Mucosa of rectum (tissue), 2 donors: ENCODE results near the gene CAMK1D.
"Not testable (repeated sequence)": the region's sequence is repeated elsewhere in the genome, so short reads cannot be mapped to it uniquely, and the experiment has no call there.

ENCODE experiments used
- H3K27ac ChIP-seq, 2 donors: one replicate each; pipeline ENCODE4 v1.7.0; 2013; ENCODE audit warnings: inconsistent platforms in 2 of 2, low read depth in 2 of 2, low read length in 2 of 2
- H3K27me3 ChIP-seq, 2 donors: one replicate each; pipeline ENCODE4 v1.7.0; 2013; ENCODE audit warnings: low read length in 2 of 2; ENCODE audit not compliant: control insufficient read depth in 2 of 2, insufficient read depth in 2 of 2
- H3K36me3 ChIP-seq, 2 donors: one replicate each; pipeline ENCODE4 v1.7.0; 2013; ENCODE audit warnings: low read length in 2 of 2; ENCODE audit not compliant: control insufficient read depth in 2 of 2, insufficient read depth in 2 of 2
- H3K4me1 ChIP-seq, 2 donors: one replicate each; pipeline ENCODE4 v1.7.0; 2013; ENCODE audit warnings: low read length in 2 of 2, mild to moderate bottlenecking in 1 of 2; ENCODE audit not compliant: control insufficient read depth in 2 of 2, insufficient read depth in 2 of 2
- H3K4me3 ChIP-seq, 2 donors: one replicate each; pipeline ENCODE4 v1.7.0; 2013; ENCODE audit warnings: low read length in 2 of 2
- H3K9ac ChIP-seq, 2 donors: one replicate each; pipeline ENCODE4 v1.7.0; 2013; ENCODE audit warnings: low read length in 2 of 2, low read depth in 1 of 2, mild to moderate bottlenecking in 1 of 2
- H3K9me3 ChIP-seq, 2 donors: one replicate each; pipeline ENCODE4 v1.7.0; 2013; ENCODE audit warnings: low read length in 2 of 2; ENCODE audit not compliant: control insufficient read depth in 2 of 2
- donor health status: healthy.
- donor health status: Normal muscosa, but diverticular disease.

Gene CAMK1D

DNA sequence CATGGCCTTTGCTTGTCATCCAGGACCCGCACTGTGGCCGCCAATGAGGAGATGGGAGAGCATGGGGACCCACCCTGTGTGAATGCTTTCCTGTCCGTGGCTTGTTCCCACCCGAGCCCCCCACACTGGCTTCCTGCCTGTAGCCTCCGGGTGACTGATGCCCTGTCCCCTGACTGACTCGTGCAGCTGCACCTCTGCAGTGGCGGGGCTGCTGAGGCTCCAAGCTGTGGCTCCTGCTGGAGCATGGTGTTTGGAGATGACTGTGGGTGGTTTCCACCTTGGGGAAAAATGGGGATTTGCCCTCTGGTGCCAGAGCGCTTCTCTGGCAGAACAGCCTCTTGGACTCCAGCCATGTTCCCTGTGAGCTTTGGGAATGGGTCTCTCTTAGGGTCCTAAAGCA lies 2.1 kb downstream of the CAMK1D start:
- peak overlapping the region in 1 of 2 donors; percentile 13 for H3K4me3 ChIP-seq
- H3K9ac ChIP-seq, result peak overlapping the region in 1 of 2 donors; percentile 79

DNA sequence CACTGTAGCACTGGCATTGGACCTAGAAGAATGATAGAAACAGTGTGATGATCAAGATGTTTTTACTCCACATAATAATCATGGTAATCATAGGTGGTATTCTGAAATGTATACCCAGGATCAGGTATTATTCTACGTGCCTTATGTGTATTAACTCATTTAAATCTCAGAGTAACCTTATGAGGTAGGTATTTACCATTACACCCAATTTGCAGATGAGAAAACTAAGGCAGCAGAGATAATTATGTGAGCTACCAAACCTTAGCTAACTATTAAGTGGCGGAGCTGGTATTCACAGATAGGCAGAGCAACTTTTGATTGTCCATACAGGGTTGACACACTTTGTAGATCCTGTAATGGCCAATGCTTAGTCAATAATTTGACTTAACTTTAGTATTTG lies 2.5 kb downstream of the CAMK1D start:
- H3K36me3 ChIP-seq, result no peaks in the 10 kb centered on the region

More for the DNA sequence above, 2.1 kb downstream of the CAMK1D start:
- H3K27ac ChIP-seq, result no peak overlapping the region
- H3K4me1 ChIP-seq, result peaks cover 17 to 21% of the 10 kb centered on the region in 2 donors
- H3K9me3 ChIP-seq, result no peaks in the 10 kb centered on the region
- H3K36me3 ChIP-seq, result no peaks in the 10 kb centered on the region
- H3K27me3 ChIP-seq, result no peaks in the 10 kb centered on the region

DNA sequence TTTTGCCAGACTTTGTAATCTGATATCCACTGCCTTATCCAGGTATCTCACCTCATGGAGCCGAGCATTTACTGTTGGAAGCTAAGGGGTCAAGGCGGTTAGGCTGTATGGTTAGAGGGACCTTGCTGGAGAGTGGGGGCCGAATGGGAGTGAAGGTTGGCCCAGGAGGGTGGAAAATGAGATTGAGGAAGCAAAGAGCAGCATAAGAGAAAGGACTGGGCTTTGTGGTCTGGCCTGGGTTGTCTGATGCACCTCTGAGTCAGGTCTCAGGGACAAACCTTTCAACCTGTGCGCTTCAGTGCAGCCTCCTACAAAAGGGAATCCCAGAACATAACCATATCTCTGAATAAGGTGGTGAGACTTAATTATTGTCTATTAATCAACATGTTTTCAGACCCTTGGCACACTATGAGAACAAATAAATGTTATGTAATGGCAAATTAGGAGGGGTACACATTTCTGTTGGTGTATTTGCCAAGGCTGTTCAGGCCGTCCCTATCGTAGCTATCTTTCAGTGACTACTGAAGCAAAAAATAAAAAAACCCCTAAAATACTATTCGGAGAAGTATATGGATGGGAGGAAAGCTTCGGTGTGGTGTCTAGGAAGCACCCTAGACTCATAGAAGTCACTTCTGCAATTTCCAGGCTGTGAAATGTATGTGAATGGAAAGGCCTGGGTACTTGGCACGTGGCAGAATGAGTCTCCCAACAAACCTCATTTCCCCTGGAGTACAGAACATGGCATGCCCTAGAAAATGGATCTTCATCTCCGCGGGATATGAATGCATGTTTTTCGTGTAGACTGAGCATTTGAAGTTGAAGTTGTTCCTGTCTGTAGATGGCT lies 4.3 kb downstream of the CAMK1D start:
- no peaks in the 10 kb centered on the region for H3K36me3 ChIP-seq
- no peaks in the 10 kb centered on the region for H3K27me3 ChIP-seq
- no peak overlapping the region for H3K27ac ChIP-seq

More for the DNA sequence above, 2.5 kb downstream of the CAMK1D start:
- no peak overlapping the region for H3K4me3 ChIP-seq
- H3K9me3 ChIP-seq, result no peaks in the 10 kb centered on the region
- no peaks in the 10 kb centered on the region for H3K27me3 ChIP-seq
- H3K4me1 ChIP-seq, result peaks cover 17 to 21% of the 10 kb centered on the region in 2 donors
- H3K9ac ChIP-seq, result no peak overlapping the region
- H3K27ac ChIP-seq, result no peak overlapping the region

DNA sequence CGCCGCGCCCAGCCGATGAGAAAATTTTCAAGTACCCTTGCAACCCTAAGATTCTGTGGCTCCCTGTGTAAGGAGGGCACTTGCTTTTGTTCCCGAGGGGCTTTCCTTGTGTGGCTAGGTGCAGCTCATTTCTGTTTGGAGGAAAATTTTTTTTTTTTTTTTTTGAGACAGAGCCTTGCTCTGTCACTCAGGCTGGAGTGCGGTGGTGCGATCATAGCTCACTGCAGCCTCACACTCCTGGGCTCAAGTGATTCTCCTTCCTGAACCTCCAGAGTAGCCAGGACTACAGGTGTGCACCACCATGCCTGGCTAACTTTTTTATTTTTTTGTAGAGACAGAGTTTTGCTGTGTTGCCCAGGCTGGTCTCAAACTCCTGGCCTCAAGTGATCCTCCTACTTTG lies 5.3 kb downstream of the CAMK1D start:
- not testable (repeated sequence) for H3K27ac ChIP-seq, H3K4me3 ChIP-seq, H3K27me3 ChIP-seq, H3K36me3 ChIP-seq, H3K9ac ChIP-seq, H3K9me3 ChIP-seq
- H3K4me1 ChIP-seq, result peaks cover 15 to 16% of the 10 kb centered on the region in 2 donors

More for the DNA sequence above, 4.3 kb downstream of the CAMK1D start:
- Histone ChIP-seq H3K9me3 (no peaks in the 10 kb centered on the region), H3K4me3 (no peak overlapping the region), H3K9ac (no peak overlapping the region), H3K4me1 (peaks cover 12 to 13% of the 10 kb centered on the region in 2 donors)

DNA sequence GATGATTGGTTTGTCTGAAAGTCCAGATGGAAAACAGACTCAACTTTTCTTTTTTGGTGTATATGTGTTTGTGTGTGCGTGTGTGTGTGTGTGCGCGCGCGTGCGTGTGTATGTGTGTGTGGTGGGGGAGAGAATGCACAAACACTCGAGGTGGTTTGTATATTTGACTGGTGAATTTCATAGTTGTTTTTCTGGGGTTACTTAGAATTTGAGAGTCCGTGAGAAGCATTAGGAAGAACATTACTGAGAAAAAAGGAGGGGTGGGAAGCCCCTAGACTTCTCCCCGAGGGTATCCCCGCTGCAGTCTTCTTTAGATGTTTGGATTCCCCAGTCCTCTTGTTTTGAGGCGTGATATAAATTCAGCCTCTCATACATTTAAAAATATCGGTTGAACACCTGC lies 6.0 kb downstream of the CAMK1D start:
- H3K27ac ChIP-seq, result no peak overlapping the region

DNA sequence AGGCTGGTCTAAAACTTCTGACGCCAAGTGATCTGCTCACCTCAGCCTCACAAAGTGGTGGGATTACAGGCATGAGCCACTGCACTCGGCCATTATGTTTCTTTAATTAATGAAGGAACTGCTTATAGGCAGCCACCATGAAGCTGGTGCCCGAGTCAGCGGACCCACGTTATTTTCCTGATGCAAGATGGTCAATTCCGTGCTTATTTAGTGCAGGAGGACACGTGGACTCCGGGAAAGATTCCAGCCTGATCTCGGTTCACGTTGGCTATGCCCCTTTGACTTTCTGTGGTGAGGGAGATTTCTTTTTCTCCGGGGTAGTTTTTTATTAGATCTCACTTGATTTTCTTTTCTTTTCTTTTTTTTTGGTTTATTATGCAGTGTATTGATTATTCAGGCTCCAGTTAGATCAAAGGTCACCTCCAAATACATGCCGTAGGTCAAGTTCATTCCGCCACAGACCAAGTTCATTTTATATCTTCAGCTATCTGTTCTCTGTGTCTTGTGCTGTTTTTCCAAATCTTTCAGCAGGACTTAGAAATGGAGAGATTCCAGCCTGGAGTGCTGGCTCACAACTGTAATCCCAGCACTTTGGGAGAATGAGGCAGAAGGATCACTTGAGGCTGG lies 8.3 kb downstream of the CAMK1D start:
- no peaks in the 10 kb centered on the region for H3K36me3 ChIP-seq
- H3K9ac ChIP-seq, result no peak overlapping the region
- no peaks in the 10 kb centered on the region for H3K9me3 ChIP-seq
- no peaks in the 10 kb centered on the region for H3K27me3 ChIP-seq
- peaks cover 4 to 5% of the 10 kb centered on the region in 2 donors for H3K4me1 ChIP-seq
- H3K4me3 ChIP-seq, result no peak overlapping the region
- H3K27ac ChIP-seq, result no peak overlapping the region

More for the DNA sequence above, 6.0 kb downstream of the CAMK1D start:
- Histone ChIP-seq H3K4me3 (no peak overlapping the region), H3K9me3 (no peaks in the 10 kb centered on the region), H3K27me3 (no peaks in the 10 kb centered on the region), H3K36me3 (no peaks in the 10 kb centered on the region), H3K9ac (no peak overlapping the region), H3K4me1 (peaks cover 12 to 13% of the 10 kb centered on the region in 2 donors)

DNA sequence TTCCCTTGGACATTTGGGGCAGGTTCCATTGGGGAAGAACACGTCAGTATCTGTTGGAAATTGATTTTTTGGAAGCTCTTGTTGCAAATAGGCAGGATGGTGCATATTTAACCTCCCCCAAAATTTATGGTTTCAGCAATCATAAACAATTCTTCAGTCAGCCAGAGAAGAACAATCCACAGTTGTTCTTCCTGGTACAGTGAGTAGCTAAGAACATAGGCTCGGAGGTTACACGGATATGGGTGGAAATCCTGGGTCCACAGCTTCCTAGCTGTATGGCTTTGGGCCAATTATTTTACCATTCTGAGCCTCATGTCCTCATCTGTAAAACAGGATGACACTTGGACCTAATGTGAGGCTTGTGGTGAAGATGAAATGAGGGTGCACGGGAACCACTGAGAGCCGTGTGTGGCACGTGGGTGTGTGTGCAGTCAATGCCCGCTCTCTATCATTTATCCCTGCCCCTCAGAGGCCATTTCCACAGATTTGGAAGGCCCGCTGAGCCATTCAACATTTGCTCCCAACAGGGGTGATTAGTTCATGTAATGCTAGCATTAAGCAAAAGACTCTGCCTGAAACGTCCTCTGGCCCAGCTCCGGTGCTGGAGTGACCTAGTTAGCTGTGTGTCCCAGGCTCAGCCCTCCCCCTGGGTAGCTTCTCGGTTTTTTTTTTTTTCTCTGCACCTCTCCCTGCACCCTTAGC lies 9.7 kb downstream of the CAMK1D start:
- no peaks in the 10 kb centered on the region for H3K9me3 ChIP-seq
- H3K4me1 ChIP-seq, result peaks cover 4 to 5% of the 10 kb centered on the region in 2 donors
- H3K36me3 ChIP-seq, result no peaks in the 10 kb centered on the region
- no peak overlapping the region for H3K4me3 ChIP-seq
- H3K27ac ChIP-seq, result no peak overlapping the region
- H3K27me3 ChIP-seq, result no peaks in the 10 kb centered on the region
- no peak overlapping the region for H3K9ac ChIP-seq

DNA sequence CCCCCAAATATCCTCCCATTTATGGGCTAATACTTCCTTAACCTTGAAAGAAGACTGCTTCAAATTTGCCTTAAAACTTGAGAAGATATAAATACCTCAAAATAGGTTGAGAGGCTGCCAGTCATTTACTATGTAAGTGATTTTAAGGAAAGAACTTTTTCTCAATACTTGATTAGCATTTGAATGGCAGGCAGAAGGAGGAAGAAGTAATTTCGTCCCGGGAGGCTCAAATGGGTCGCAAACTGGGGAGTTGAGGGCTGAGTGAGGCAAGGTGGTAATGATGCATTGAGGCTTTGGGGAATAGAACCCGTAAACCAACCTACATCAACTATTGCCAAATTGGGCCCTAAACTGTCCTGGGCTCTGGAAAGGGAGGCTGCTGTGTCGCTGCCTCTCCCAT lies 11.1 kb downstream of the CAMK1D start:
- Histone ChIP-seq H3K9me3 (no peaks in the 10 kb centered on the region), H3K4me1 (peaks cover 4 to 5% of the 10 kb centered on the region in 2 donors), H3K27ac (no peak overlapping the region), H3K9ac (no peak overlapping the region), H3K36me3 (no peaks in the 10 kb centered on the region), H3K4me3 (no peak overlapping the region), H3K27me3 (no peaks in the 10 kb centered on the region)

DNA sequence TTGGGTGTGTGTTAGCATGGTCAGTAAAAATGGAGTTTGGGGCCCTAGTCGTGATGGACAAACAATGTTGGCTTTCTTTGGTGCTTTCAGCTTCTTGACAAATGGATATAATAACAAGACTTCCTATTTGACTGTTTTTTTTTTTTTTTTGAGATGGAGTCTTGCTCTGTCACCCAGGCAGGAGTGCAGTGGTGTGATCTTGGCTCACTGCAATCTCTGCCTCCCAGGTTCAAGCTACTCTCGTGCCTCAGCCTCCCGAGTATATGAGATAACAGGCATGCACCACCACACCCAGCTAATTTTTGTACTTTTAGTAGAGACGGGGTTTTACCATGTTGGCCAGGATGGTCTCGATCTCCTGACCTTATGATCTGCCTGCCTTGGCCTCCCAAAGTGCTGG lies 11.8 kb downstream of the CAMK1D start:
- H3K27me3 ChIP-seq, H3K4me1 ChIP-seq, H3K27ac ChIP-seq, H3K36me3 ChIP-seq, H3K4me3 ChIP-seq, H3K9me3 ChIP-seq, H3K9ac ChIP-seq: not testable (repeated sequence)

DNA sequence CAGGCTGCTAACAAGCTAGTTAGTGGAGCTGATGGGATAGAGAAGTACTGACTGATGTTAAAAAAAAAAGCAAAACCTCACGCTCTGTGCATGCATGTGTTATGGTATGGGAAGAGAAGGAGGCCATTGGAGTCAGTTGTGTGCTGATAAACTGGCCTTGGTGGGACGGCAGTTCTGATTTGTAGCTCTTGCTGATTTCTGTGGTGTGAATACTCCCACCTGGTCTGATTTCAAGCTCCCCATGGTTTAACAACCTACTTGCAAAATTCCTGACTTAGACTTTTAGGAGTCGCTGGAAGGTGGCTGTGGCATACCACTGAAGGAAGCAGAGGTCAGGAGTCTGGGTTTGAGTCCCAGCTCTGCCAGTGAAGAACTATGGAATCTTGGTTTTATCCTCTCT lies 15.2 kb downstream of the CAMK1D start:
- no peaks in the 10 kb centered on the region for H3K36me3 ChIP-seq
- H3K9ac ChIP-seq, result no peak overlapping the region
- no peaks in the 10 kb centered on the region for H3K27me3 ChIP-seq
- H3K9me3 ChIP-seq, result no peaks in the 10 kb centered on the region
- no peak overlapping the region for H3K27ac ChIP-seq
- no peak overlapping the region for H3K4me3 ChIP-seq
- no peaks in the 10 kb centered on the region for H3K4me1 ChIP-seq
